Central memory CD8-positive, alpha-beta T cell (primary cell): ENCODE measurements around the gene VSIG10L2.

Source experiments
- ATAC-seq: fragments of 150-1000 bp; cut with Tn5 transposase; replicated peaks from 2 replicates; pipeline ENCODE4 v1.10.0; 2022; ENCODE audit warnings: mild to moderate bottlenecking, moderate FRiP score, moderate number of reproducible peaks; ENCODE audit not compliant: poor library complexity, severe bottlenecking; ENCODE audit errors: extremely low read depth
- DNase-seq, 2 donors: peaks; one replicate each; pipeline ENCODE4 v3.0.0; 2021; ENCODE audit warnings: low spot score in 2 of 2
- H3K27ac Mint-ChIP-seq: one replicate; pipeline ENCODE4 v1.8.0; 2022; ENCODE audit warnings: low read depth, mild to moderate bottlenecking, moderate library complexity, mixed read lengths
- H3K27me3 Mint-ChIP-seq: one replicate; pipeline ENCODE4 v1.8.0; 2022; ENCODE audit warnings: mixed read lengths
- H3K36me3 Mint-ChIP-seq: one replicate; pipeline ENCODE4 v1.8.0; 2022; ENCODE audit warnings: mild to moderate bottlenecking, moderate library complexity, mixed read lengths; ENCODE audit not compliant: insufficient read depth
- H3K4me1 Mint-ChIP-seq: one replicate; pipeline ENCODE4 v1.8.0; 2022; ENCODE audit warnings: mixed read lengths
- H3K4me3 Mint-ChIP-seq: one replicate; pipeline ENCODE4 v1.8.0; 2022; ENCODE audit warnings: mild to moderate bottlenecking, moderate library complexity, mixed read lengths
- H3K9me3 Mint-ChIP-seq: one replicate; pipeline ENCODE4 v1.8.0; 2022; ENCODE audit warnings: mixed read lengths

The VSIG10L2 gene

DNA sequence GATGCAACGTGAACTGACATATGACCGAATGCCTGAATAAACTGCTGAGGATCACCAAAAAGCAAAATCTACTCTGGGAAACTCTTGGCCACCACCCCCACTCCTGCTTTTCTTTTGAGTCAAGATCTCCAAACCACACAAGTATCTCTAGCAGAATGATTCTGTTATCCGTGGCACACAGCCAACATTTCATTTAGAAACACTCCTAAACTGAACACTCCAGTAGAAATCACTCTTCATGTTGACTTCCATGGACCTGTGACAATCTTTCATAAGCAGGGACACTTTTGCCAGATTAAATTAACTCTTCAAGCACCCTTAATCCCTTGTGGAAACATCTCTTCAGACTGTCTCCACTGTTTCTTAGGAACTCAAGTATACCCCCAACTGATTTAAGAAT lies 44.4 kb downstream of the VSIG10L2 start:
- H3K9me3 Mint-ChIP-seq: no peaks in the 10 kb centered on the region
- H3K36me3 Mint-ChIP-seq: no peaks in the 10 kb centered on the region
- no peaks in the 10 kb centered on the region for H3K4me1 Mint-ChIP-seq

DNA sequence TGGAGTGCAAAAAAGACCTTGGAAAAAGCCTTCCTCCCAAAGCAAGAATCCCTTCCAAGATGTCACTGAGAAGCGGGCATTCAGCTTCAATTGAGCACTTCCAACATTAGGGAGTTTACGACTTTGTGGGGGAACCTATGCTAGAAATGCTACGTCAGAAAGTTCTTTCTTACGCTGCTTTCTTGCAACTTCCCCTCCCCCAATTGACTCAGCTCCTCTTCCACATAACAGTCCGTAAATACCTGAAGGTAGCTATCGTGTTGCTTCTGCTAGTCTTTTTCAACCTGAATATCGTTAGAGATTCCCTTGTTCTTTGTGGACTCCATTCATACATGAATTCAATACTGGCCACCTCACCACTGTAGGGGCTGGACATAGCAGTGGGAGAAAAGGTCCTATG lies 47.0 kb downstream of the VSIG10L2 start:
- Mint-ChIP-seq H3K9me3 (no peaks in the 10 kb centered on the region), H3K27ac (no peak overlapping the region), H3K4me1 (no peaks in the 10 kb centered on the region), H3K36me3 (peaks cover 1% of the 10 kb centered on the region), H3K27me3 (no peaks in the 10 kb centered on the region), H3K4me3 (no peak overlapping the region)
- ATAC-seq (no peak), DNase-seq (no peak)

More for the DNA sequence above, 44.4 kb downstream of the VSIG10L2 start:
- no peak for ATAC-seq
- no peak overlapping the region for H3K4me3 Mint-ChIP-seq
- DNase-seq: no peak
- no peaks in the 10 kb centered on the region for H3K27me3 Mint-ChIP-seq
- H3K27ac Mint-ChIP-seq: no peak overlapping the region

DNA sequence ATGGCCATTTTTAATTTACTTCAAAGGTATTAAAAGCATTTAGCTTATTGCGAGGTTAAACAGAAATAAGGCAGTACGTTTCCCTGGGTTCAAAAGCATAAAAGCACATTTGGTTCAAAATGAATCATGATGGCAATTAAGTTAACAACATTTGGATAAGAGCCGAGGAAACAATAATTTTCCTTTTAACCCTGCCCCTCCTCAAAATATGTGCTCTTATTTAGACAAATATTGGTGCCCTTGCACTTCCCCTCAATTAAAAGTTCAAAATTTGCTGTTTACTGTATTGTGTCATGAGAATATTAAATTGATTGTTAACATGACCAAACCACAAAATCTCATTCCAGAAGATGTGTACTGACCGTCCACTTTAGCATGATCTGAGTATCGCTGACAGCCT lies 48.7 kb downstream of the VSIG10L2 start:
- no peaks in the 10 kb centered on the region for H3K4me1 Mint-ChIP-seq
- no peak for DNase-seq
- no peak overlapping the region for H3K27ac Mint-ChIP-seq
- peaks cover 1% of the 10 kb centered on the region for H3K36me3 Mint-ChIP-seq
- ATAC-seq: no peak
- H3K27me3 Mint-ChIP-seq: no peaks in the 10 kb centered on the region
- no peaks in the 10 kb centered on the region for H3K9me3 Mint-ChIP-seq
- H3K4me3 Mint-ChIP-seq: no peak overlapping the region

DNA sequence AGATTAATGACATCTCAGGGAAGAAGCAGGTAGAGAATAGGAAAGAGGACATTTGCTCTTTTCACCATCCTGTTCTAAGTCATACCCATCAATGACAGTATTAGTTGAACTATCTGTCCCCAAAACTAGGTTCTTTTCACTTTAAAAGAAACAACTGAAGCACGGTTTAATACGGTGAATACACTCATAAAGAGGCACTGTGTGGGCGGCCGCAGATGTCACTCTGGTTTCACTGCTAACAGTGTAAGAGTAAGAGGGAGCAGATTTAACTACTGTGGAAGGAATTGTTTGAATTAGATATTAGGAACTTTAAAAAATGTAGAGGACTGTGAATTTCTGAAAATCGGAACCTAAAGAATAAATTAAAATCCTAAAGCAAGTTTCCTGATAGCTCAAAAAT lies 49.5 kb downstream of the VSIG10L2 start:
- ATAC-seq: no peak
- H3K27ac Mint-ChIP-seq: no peak overlapping the region
- DNase-seq: no peak

DNA sequence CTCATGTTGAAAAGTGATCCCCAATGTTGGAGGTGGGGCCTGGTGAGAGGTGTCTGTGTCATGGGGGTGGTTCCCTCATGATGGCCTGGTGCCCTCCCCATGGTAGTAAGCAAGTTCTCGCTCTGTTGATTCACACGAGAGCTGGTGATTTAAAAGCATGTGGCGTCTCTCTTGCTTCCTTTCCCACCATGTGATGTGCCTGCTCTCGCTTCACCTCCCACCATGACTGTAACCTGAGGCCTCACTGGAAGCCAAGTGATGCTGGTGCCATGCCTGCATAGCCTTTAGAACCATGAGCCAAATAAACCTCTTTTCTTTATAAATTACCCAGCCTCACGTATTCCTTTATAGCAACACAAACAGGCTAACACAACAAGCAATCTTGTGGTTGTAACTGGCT lies 52.4 kb downstream of the VSIG10L2 start:
- Mint-ChIP-seq H3K4me3 (no peak overlapping the region), H3K36me3 (peaks cover 1% of the 10 kb centered on the region), H3K4me1 (no peaks in the 10 kb centered on the region), H3K27ac (no peak overlapping the region), H3K27me3 (no peaks in the 10 kb centered on the region), H3K9me3 (no peaks in the 10 kb centered on the region)
- ATAC-seq: no peak
- DNase-seq: no peak

More for the DNA sequence above, 49.5 kb downstream of the VSIG10L2 start:
- H3K4me1 Mint-ChIP-seq: no peaks in the 10 kb centered on the region
- H3K27me3 Mint-ChIP-seq: no peaks in the 10 kb centered on the region
- H3K36me3 Mint-ChIP-seq: peaks cover 1% of the 10 kb centered on the region
- no peak overlapping the region for H3K4me3 Mint-ChIP-seq
- no peaks in the 10 kb centered on the region for H3K9me3 Mint-ChIP-seq

DNA sequence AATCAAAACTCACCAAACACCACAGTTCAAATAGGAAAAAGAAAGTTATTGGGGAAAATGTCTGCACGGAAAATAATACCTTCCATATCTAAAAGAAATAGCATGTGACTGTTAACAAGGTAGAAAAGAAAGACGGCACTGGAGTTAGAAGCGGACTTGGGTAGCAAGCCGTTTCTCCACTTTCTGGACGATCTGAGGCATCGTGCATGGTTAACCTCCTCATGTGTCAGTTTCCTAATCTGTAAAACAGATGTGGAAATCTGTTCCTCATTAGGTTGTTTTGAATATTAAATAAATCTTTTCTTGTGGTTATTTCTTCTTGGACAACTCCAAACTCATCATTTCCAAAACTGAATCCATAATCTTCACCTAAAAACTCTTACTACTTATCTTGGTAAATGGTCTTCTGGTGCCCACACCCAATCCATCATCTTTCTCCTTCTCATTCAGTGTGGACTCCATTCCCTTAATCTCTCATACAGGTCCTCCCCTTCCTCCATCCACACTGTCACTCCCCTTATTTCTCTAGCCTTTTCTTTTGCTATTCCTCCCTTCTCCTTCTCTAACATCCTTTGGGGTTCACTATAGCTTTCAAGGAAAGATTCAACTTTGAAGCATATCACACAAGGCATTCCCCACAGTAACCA lies 53.5 kb downstream of the VSIG10L2 start:
- no peaks in the 10 kb centered on the region for H3K9me3 Mint-ChIP-seq
- no peak for DNase-seq
- H3K27me3 Mint-ChIP-seq: no peaks in the 10 kb centered on the region
- H3K4me3 Mint-ChIP-seq: no peak overlapping the region
- ATAC-seq: no peak
- H3K4me1 Mint-ChIP-seq: no peaks in the 10 kb centered on the region
- H3K27ac Mint-ChIP-seq: no peak overlapping the region
- H3K36me3 Mint-ChIP-seq: peaks cover 1% of the 10 kb centered on the region

DNA sequence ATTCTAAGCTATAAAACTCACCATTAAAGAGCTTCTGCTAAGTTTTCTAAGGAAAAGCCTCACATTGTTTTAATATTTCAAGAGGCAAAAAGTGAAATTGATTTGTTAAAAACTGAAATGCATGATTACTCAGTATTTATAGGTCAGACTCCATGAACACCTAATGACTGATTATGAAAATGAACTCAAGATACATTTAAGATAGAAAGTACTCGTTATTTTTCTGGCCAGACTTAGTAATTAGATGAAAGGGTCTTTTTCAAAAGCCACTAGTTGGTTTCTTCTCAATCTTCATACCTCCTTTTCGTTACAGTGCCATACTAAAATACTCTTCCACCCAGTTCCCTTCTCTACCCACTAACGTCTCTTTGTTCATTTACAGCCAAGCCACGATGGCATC lies 56.3 kb downstream of the VSIG10L2 start:
- H3K4me3 Mint-ChIP-seq: no peak overlapping the region
- no peak for DNase-seq
- H3K36me3 Mint-ChIP-seq: no peaks in the 10 kb centered on the region

More for the DNA sequence above, 56.3 kb downstream of the VSIG10L2 start:
- ATAC-seq: no peak
- Mint-ChIP-seq H3K4me1 (no peaks in the 10 kb centered on the region), H3K9me3 (no peaks in the 10 kb centered on the region), H3K27ac (no peak overlapping the region), H3K27me3 (peaks cover 3% of the 10 kb centered on the region)
